Mucosa of descending colon (tissue), 3 donors: Measurements from ENCODE around the gene DIP2A. TPM values are rescaled to one million over a fixed set of nuclear protein-coding genes. Genes with fewer than 3 reads are reported as not detected.
A peak's percentile ranks its signal among the peaks of the same experiment; 100 is the strongest.

ENCODE experiments used
- ATAC-seq: fragments of 200-7000 bp; cut with Tn5 transposase; one replicate; pipeline ENCODE4 v1.9.1; 2020; ENCODE audit warnings: mild to moderate bottlenecking, moderate library complexity
- DNase-seq, 3 donors: peaks; one replicate each; pipeline ENCODE4 v3.0.0-alpha.2; 2020
- H3K36me3 ChIP-seq: fragments of 200-600 bp; one replicate; pipeline ENCODE4 v1.8.0; 2021; ENCODE audit warnings: low read depth, mild to moderate bottlenecking
- H3K4me1 ChIP-seq: fragments of 200-600 bp; one replicate; pipeline ENCODE4 v1.8.0; 2021; ENCODE audit warnings: low read depth, mild to moderate bottlenecking
- H3K4me3 ChIP-seq: fragments of 200-600 bp; one replicate; pipeline ENCODE4 v1.8.0; 2021; ENCODE audit warnings: mild to moderate bottlenecking
- H3K9me3 ChIP-seq: fragments of 200-600 bp; one replicate; pipeline ENCODE4 v1.8.0; 2021; ENCODE audit warnings: mild to moderate bottlenecking
- CTCF ChIP-seq: fragments of 200-600 bp; IDR thresholded peaks from one replicate; pipeline ENCODE4 v1.8.0; 2022; ENCODE audit warnings: antibody characterized with exemption, mild to moderate bottlenecking
- intact Hi-C, 2 donors: fragments of 100-400 bp; cut with DNase I in 1 of 2; cut with micrococcal nuclease in 1 of 2; formaldehyde crosslinking; loops; one replicate each; pipeline versions ENCODE4 v1.11.0 to v1.11.1; 2022; cut with DNase I, micrococcal nuclease
- total RNA-seq, 3 donors: library from RNA; stranded (reverse); fragmentation: NEBNext Ultra II Directional in 2 of 3; extraction: Animal tissue kit (Norgen Biotek cat#: 25700) in 2 of 3; gene quantifications; one replicate each; pipeline versions ENCODE4 v1.2.1 to v1.2.4, GENCODE V29; 2021 to 2023
- donor health status: DM: no; HTN: no; CAD: no; lungs with moderate emphysema.
- donor health status: DM: no; HTN: no; CAD: no.
- donor health status: DM: no; HTN: yes; CAD: no.

The DIP2A gene
- total RNA-seq, 3 donors from 2014 or later, result 43.8 to 56.7 (median 49.3) TPM

GRCh38 chr21:46411691-46412090 lies 47.0 kb upstream of the DIP2A start:
- H3K4me1 ChIP-seq, result no peaks in the 10 kb centered on the region
- intact Hi-C loops, result loop anchor here in 1 of 2 donors (10.0 kb wide), 1 partner anchor 57 kb away; no protein-coding TSS in a partner anchor
- H3K36me3 ChIP-seq, result no peaks in the 10 kb centered on the region
- peak in 1 of 3 donors; percentile 35 for DNase-seq
- ATAC-seq, result no peak
- TF ChIP-seq CTCF, result no peak
- H3K4me3 ChIP-seq, result no peak overlapping the region
- no peaks in the 10 kb centered on the region for H3K9me3 ChIP-seq

- TF ChIP-seq CTCF, result no peak
- no peaks in the 10 kb centered on the region for H3K36me3 ChIP-seq
- no peaks in the 10 kb centered on the region for H3K4me1 ChIP-seq
- ATAC-seq (no peak), DNase-seq (peak in 1 of 3 donors; percentile 19)
- intact Hi-C loops, result loop anchor here in 1 of 2 donors (10.0 kb wide), 1 partner anchor 58 kb away; no protein-coding TSS in a partner anchor
- no peaks in the 10 kb centered on the region for H3K9me3 ChIP-seq
- H3K4me3 ChIP-seq, result no peak overlapping the region
These were observed 45.9 kb upstream of the DIP2A start for GRCh38 chr21:46412521-46413364.

- H3K4me3 ChIP-seq, result no peak overlapping the region
- peak in 1 of 3 donors; percentile 16 for DNase-seq
- no peaks in the 10 kb centered on the region for H3K4me1 ChIP-seq
- H3K36me3 ChIP-seq, result no peaks in the 10 kb centered on the region
- ATAC-seq, result no peak
- TF ChIP-seq CTCF, result no peak
- intact Hi-C loops, result loop anchor here in 1 of 2 donors (10.0 kb wide), 1 partner anchor 59 kb away; no protein-coding TSS in a partner anchor
- no peaks in the 10 kb centered on the region for H3K9me3 ChIP-seq
These were observed 45.4 kb upstream of the DIP2A start for GRCh38 chr21:46413365-46413696.

GRCh38 chr21:46414965-46415275 lies 43.8 kb upstream of the DIP2A start:
- Histone ChIP-seq H3K36me3 (no peaks in the 10 kb centered on the region), H3K4me3 (no peak overlapping the region), H3K9me3 (no peaks in the 10 kb centered on the region), H3K4me1 (no peaks in the 10 kb centered on the region)
- no peak for TF ChIP-seq CTCF
- DNase-seq, result peak in 1 of 3 donors; percentile 13
- ATAC-seq, result no peak
- intact Hi-C loops, result loop anchor here in 1 of 2 donors (10.0 kb wide), 1 partner anchor 60 kb away; no protein-coding TSS in a partner anchor

- Histone ChIP-seq H3K4me1 (no peaks in the 10 kb centered on the region), H3K4me3 (no peak overlapping the region), H3K36me3 (no peaks in the 10 kb centered on the region), H3K9me3 (no peaks in the 10 kb centered on the region)
- DNase-seq, result peak in 1 of 3 donors; percentile 44
- TF ChIP-seq CTCF, result no peak
- intact Hi-C loops, result loop anchor here in 1 of 2 donors (10.0 kb wide), 1 partner anchor 62 kb away; no protein-coding TSS in a partner anchor
- no peak for ATAC-seq
These were observed 42.1 kb upstream of the DIP2A start for GRCh38 chr21:46416551-46416950.
